GM12875 (cell line): ENCODE measurements around the gene LYRM1.

Experiments
- H3K4me3 ChIP-seq: one replicate; pipeline ENCODE4 v1.5.1; 2011; ENCODE audit warnings: low read depth, low read length, control low read depth
- TF ChIP-seq, protein P1 (sequence below): IDR thresholded peaks from 2 replicates; pipeline ENCODE4 v1.5.1; 2011; ENCODE audit warnings: low read depth, mild to moderate bottlenecking, control low read depth, inconsistent platforms, low read length, moderate library complexity, borderline replicate concordance; ENCODE audit not compliant: insufficient read depth

LYRM1 gene

GRCh38 chr16:20931066-20931600 is 30.6 kb downstream of the LYRM1 start:
- TF ChIP-seq, protein P1, sequence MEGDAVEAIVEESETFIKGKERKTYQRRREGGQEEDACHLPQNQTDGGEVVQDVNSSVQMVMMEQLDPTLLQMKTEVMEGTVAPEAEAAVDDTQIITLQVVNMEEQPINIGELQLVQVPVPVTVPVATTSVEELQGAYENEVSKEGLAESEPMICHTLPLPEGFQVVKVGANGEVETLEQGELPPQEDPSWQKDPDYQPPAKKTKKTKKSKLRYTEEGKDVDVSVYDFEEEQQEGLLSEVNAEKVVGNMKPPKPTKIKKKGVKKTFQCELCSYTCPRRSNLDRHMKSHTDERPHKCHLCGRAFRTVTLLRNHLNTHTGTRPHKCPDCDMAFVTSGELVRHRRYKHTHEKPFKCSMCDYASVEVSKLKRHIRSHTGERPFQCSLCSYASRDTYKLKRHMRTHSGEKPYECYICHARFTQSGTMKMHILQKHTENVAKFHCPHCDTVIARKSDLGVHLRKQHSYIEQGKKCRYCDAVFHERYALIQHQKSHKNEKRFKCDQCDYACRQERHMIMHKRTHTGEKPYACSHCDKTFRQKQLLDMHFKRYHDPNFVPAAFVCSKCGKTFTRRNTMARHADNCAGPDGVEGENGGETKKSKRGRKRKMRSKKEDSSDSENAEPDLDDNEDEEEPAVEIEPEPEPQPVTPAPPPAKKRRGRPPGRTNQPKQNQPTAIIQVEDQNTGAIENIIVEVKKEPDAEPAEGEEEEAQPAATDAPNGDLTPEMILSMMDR, result no peak

DNA sequence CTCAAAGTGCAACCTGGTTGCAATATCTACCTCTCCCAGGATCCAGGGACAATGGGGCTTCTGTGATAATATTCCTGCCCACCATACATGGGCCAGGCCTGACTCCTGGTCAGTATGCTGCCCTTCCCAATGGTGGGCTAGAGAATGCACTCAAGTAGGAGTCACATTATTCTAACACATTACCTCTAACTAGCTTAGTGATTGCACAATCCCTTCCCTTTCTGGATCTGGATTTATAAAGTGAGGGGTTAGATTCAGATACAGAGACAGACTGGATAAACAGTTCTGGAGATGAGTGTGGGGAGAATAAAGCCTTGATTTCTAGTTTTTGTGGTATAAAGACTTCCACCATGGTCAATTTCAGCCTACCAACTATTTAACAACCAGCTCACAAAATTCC is 33.0 kb downstream of the LYRM1 start:
- TF ChIP-seq, protein P1, result no peak
- H3K4me3 ChIP-seq, result no peak overlapping the region

More at GRCh38 chr16:20931066-20931600, 30.6 kb downstream of the LYRM1 start:
- no peak overlapping the region for H3K4me3 ChIP-seq

GRCh38 chr16:20937736-20938135 is 37.2 kb downstream of the LYRM1 start:
- H3K4me3 ChIP-seq, result no peak overlapping the region
- TF ChIP-seq, protein P1, result no peak

DNA sequence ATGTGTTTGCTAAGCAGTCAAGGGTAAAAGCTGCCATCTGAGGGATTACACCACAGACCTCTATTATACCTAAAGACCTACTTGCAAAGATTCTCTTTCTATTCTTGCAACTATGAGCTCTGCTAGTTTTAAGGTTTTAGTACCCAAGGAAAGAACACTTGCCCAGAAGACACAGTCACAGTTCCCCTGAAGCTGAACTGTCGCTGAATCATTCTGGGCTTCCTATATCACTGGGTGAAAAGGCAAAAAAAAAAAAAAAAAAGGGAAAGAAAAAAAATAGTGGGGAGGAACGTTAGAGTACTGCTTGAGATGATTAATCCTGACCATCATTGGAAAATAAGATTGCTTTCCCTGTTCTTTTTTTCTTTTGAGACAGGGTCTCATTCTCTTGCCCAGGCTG is 37.9 kb downstream of the LYRM1 start:
- TF ChIP-seq, protein P1, result no peak
- no peak overlapping the region for H3K4me3 ChIP-seq

DNA sequence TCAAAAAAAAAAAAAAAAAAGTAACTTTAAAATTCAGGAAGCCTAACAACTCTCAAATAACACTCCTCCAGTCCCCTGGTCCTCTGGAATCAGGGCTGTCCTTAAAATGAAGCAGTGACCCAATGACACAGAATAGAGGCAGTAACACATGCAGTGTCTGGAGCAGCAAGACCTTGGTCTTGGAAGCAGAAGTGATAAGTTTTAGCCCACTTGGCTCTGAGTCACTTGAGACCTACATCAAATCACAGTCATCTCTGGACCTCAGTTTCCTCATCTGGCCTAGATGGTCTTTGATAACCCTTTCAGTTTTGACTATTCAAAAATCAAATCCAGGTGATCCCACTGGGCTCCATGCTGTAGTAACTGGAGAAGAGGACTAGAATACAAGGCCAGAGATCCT is 39.0 kb downstream of the LYRM1 start:
- H3K4me3 ChIP-seq, result no peak overlapping the region
- TF ChIP-seq, protein P1, result no peak

- TF ChIP-seq, protein P1, result no peak
- no peak overlapping the region for H3K4me3 ChIP-seq
These were observed 40.5 kb downstream of the LYRM1 start for GRCh38 chr16:20940871-20941635.

GRCh38 chr16:20941636-20941926 is 41.0 kb downstream of the LYRM1 start:
- H3K4me3 ChIP-seq, result no peak overlapping the region
- TF ChIP-seq, protein P1, result no peak
